Glutamatergic neuron (in vitro differentiated cells): ENCODE measurements around the gene ANGPTL4. TPM values are rescaled to one million over a fixed set of nuclear protein-coding genes. Genes with fewer than 3 reads are reported as not detected.

ENCODE experiments used
- DNase-seq: peaks from one replicate; pipeline ENCODE4 v3.0.0; 2022
- H3K27ac Mint-ChIP-seq: one replicate; pipeline ENCODE4 v1.8.0; 2020; ENCODE audit warnings: mild to moderate bottlenecking, mixed read lengths, inconsistent platforms; ENCODE audit not compliant: unreplicated experiment
- H3K27me3 Mint-ChIP-seq: one replicate; pipeline ENCODE4 v1.8.0; 2020; ENCODE audit warnings: mild to moderate bottlenecking, moderate library complexity, mixed read lengths, inconsistent platforms; ENCODE audit not compliant: unreplicated experiment
- H3K36me3 Mint-ChIP-seq: one replicate; pipeline ENCODE4 v1.8.0; 2020; ENCODE audit warnings: mild to moderate bottlenecking, mixed read lengths, inconsistent platforms; ENCODE audit not compliant: unreplicated experiment
- H3K4me1 Mint-ChIP-seq: one replicate; pipeline ENCODE4 v1.8.0; 2020; ENCODE audit warnings: mild to moderate bottlenecking, low read depth, mixed read lengths, inconsistent platforms; ENCODE audit not compliant: unreplicated experiment
- H3K4me3 Mint-ChIP-seq: one replicate; pipeline ENCODE4 v1.8.0; 2020; ENCODE audit warnings: mild to moderate bottlenecking, mixed read lengths, inconsistent platforms; ENCODE audit not compliant: unreplicated experiment
- H3K9me3 Mint-ChIP-seq: one replicate; pipeline ENCODE4 v1.8.0; 2020; ENCODE audit warnings: mild to moderate bottlenecking, moderate library complexity, mixed read lengths, inconsistent platforms; ENCODE audit not compliant: unreplicated experiment
- CTCF ChIP-seq: fragments of 200-600 bp; sonication (generic); IDR thresholded peaks from one replicate; pipeline ENCODE4 v1.5.0; 2021; ENCODE audit not compliant: partially characterized antibody, unreplicated experiment
- total RNA-seq: library from RNA; stranded (reverse); fragmentation: NEBNext Ultra II Directional; extraction: Animal tissue kit (Norgen Biotek cat#: 25700); gene quantifications from one replicate; pipeline ENCODE4 v1.2.1, GENCODE V29; 2021; ENCODE audit not compliant: unreplicated experiment

ANGPTL4 gene
- total RNA-seq, 1 donor from 2014 or later = 0.51 TPM

GRCh38 chr19:8355631-8356402 lies 8.1 kb upstream of the ANGPTL4 start:
- Mint-ChIP-seq H3K4me3 (no peak overlapping the region), H3K4me1 (no peaks in the 10 kb centered on the region), H3K27ac (no peak overlapping the region), H3K36me3 (no peaks in the 10 kb centered on the region), H3K9me3 (no peaks in the 10 kb centered on the region), H3K27me3 (peaks cover 6% of the 10 kb centered on the region)
- no peak for TF ChIP-seq CTCF
- DNase-seq = no peak

- Mint-ChIP-seq H3K27ac (no peak overlapping the region), H3K4me1 (peaks cover 2% of the 10 kb centered on the region), H3K4me3 (no peak overlapping the region), H3K36me3 (no peaks in the 10 kb centered on the region), H3K27me3 (peaks cover 4% of the 10 kb centered on the region), H3K9me3 (no peaks in the 10 kb centered on the region)
- no peak for DNase-seq
- TF ChIP-seq CTCF = no peak
Measured at GRCh38 chr19:8357007-8357521, 6.9 kb upstream of the ANGPTL4 start.

DNA sequence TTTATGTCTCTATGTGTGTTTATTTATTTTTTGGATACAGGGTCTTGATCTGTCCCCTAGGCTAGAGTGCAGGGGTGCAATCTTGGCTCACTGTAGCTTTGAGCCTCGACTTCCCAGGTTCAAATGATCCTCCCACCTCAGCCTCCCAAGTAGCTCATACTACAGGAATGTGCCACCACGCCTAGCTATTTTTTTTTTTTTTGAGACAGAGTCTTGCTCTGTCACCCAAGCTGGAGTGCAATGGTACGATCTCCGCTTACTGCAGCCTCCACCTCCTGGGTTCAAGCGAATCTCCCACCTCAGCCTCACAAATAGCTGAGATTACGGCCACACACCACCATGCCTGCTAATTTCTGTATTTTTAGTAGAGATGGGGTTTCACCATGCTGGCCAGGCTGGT lies 5.0 kb upstream of the ANGPTL4 start:
- no peak for TF ChIP-seq CTCF
- H3K4me1 Mint-ChIP-seq = peaks cover 2% of the 10 kb centered on the region
- DNase-seq = no peak
- H3K27me3 Mint-ChIP-seq = peaks cover 9% of the 10 kb centered on the region
- no peaks in the 10 kb centered on the region for H3K9me3 Mint-ChIP-seq
- H3K27ac Mint-ChIP-seq = no peak overlapping the region
- H3K4me3 Mint-ChIP-seq = no peak overlapping the region
- no peaks in the 10 kb centered on the region for H3K36me3 Mint-ChIP-seq

DNA sequence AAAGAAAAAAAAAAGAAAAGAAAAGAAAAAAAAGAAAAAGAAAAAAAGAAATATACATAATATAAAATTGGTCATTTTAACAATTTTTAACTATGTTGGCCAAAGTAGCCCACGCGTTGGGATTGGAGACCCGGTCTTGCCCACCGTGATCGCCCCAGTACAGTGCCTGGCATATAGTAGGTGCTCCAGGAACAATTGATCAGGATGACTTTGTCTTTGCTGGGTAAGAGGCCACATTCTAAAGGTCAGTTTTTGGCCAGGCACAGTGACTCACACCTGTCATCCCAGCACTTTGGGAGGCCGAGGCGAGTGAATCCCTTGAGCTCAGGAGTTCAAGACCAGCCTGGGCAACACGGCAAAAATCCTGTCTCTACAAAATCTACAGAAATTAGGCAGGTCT lies 3.8 kb upstream of the ANGPTL4 start:
- no peak for TF ChIP-seq CTCF

GRCh38 chr19:8361921-8362793 lies 1.8 kb upstream of the ANGPTL4 start:
- Mint-ChIP-seq H3K4me1 (peaks cover 2% of the 10 kb centered on the region), H3K27ac (no peak overlapping the region), H3K4me3 (no peak overlapping the region), H3K9me3 (peaks cover 1% of the 10 kb centered on the region), H3K36me3 (no peaks in the 10 kb centered on the region), H3K27me3 (peaks cover 9% of the 10 kb centered on the region)
- DNase-seq = no peak
- no peak for TF ChIP-seq CTCF

More for the DNA sequence above, 3.8 kb upstream of the ANGPTL4 start:
- Mint-ChIP-seq H3K4me3 (no peak overlapping the region), H3K4me1 (peaks cover 2% of the 10 kb centered on the region), H3K27me3 (peaks cover 9% of the 10 kb centered on the region), H3K9me3 (no peaks in the 10 kb centered on the region), H3K36me3 (no peaks in the 10 kb centered on the region), H3K27ac (no peak overlapping the region)
- DNase-seq = no peak
